Fibroblast of skin of right quadriceps (primary cell): ENCODE measurements around the gene TMEM270.
"Not testable (repeated sequence)": the region's sequence is repeated elsewhere in the genome, so short reads cannot be mapped to it uniquely, and the experiment has no call there.

Experiments used
- DNase-seq: peaks from one replicate; pipeline ENCODE4 v3.0.0-alpha.2; 2013

The TMEM270 gene

GRCh38 chr7:73832806-73833205 lies 28.2 kb upstream of the TMEM270 start:
- DNase-seq = no peak

- DNase-seq = no peak
Measured at GRCh38 chr7:73833251-73833919, 27.6 kb upstream of the TMEM270 start.

GRCh38 chr7:73834626-73835191 lies 26.2 kb upstream of the TMEM270 start:
- no peak for DNase-seq

DNA sequence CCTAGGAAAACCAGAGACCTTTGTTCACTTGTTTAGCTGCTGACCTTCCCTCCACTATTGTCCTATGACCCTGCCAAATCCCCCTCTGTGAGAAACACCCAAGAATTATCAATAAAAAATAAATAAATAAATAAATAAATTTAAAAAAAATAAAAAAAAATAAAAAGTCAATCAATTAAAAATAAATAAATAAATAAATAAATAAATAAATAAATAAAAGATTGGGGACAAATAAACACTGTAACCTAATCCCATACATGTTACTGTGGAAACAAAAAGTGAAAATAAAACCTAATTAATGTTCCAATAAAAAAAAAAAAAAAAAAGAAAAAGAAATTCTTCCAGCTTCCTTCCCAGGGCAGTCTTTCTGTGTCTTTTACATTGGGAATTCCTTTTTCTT lies 23.8 kb upstream of the TMEM270 start:
- not testable (repeated sequence) for DNase-seq

GRCh38 chr7:73838642-73839041 lies 22.3 kb upstream of the TMEM270 start:
- no peak for DNase-seq

- no peak for DNase-seq
Measured at GRCh38 chr7:73839290-73839689, 21.7 kb upstream of the TMEM270 start.

GRCh38 chr7:73839743-73840714 lies 20.9 kb upstream of the TMEM270 start:
- DNase-seq = no peak

DNA sequence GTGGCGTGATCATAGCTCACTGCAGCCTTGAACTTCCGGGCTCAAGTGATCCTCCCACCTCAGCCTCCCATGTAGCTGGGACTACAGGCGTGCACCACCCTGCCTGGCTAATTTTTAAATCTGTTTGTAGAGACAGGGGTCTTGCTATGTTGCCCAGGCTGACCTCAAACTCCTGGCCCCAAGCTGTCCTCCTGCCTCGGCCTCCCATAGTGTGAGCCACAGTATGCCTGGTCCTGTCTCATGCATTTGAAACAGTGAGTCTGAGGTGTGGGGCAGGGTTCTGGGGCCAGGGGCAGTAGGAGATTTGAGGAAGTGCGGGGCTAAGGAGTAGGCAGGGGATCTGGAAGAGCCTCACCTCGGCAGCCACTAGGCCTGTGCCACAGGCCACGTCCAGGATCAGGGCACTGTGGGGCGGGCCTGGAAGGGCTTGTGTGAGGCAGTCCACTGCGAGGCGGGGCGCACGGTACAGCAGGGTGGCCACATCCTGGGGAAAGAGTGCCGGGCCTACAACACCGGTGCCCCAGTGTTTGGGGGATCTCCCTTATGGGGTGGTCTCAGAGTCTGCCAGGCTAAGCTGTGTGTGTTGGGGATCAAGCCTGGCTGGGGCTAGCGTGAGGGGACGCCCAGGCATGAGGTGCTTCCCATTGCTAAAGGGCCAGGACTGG lies 20.1 kb upstream of the TMEM270 start:
- no peak for DNase-seq

- no peak for DNase-seq
Measured at GRCh38 chr7:73841689-73842066, 19.3 kb upstream of the TMEM270 start.

- peak; percentile 93 for DNase-seq
Measured at GRCh38 chr7:73842067-73842976, 18.6 kb upstream of the TMEM270 start, which contains the start of gene METTL27. TSS of gene METTL27 (minus strand) at chr7:73842516. CDS start at chr7:73842140, 376 bp downstream.

GRCh38 chr7:73844131-73844547 lies 16.8 kb upstream of the TMEM270 start:
- no peak for DNase-seq

DNA sequence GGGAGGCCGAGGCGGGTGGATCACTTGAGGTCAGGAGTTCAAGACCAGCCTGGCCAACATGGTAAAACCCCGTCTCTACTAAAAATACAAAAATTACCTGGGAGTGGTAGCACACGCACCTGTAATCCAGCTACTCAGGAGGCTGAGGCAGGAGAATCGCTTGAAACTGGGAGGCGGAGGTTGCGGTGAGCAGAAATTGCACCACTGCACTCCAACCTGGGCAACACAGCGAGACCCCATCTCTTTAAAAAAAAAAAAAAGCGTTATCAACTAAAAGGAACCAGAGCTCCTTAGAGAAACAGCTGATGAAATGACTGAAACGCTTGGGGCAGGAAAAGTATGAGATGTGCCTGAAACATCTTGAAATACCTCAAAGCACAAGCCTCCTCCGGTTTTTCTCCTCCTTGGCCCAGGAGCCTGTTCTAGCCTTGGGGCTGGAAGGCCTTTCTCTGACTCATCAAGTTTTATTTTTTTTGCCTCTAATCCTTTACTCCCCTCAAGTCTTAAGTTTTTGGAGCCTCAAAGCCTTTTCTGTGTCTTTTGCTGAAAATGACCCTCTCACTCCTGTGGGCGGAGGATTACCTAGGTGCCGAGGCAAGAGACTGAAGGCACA lies 16.0 kb upstream of the TMEM270 start:
- DNase-seq = peak; percentile 68

DNA sequence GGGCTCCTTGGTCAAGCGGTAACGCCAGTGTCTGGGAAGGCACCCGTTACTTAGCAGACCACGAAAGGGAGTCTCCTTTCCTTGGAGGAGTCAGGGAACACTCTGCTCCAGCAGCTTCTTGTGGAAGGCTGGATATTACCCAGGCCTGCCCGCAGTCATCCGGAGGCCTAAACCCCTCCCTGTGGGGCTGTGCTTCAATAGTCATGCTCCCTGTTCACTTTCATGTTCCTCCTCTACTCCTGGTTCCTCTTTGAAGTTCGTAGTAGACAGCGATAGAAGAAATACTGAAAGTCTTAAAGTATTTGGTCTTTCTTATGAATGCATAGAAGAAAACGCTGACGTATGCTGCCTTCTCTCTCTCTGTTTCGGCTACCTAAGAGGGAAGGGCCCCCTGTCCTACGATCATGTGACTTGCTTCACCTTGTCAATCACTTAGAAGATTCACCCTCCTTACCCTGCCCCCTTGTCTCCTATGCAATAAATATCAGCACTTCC lies 15.2 kb upstream of the TMEM270 start:
- DNase-seq = not testable (repeated sequence)

DNA sequence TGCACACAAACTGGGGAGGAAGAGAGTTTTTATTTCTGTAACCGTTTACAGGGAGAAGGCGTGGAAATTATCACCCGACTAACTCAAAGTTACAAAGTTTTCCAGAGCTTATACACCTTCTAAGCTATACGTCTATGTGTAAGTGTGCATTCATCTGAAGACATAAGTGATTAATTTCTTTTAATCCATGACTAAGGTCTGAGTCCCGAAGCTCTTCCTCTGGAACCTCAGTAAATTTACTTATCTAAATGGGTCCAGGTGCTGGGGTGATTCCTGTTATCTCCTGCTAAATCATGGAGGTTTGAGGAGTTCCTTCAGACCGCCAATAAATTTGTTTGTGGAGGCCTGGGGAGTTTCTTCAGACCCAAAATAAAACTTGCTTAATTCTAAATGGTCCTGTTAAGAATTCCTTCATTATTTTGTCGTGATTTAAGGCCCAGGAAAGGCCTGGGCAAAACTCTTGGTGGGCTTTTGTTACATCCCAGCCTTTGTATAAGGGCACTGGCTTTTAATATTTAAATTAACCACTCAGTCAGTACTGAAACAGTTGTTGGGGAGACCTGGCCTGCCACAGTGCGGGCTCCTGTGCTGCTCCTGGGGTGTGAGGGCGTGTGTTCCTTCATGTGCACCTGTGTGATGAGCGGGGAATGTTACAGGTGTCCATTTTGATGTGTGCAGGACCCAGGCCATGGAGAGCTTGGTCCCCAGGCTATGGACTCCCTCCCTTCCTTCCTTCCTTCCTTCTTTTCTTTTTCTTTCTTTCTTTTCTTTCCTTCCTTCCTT lies 12.8 kb upstream of the TMEM270 start:
- no peak for DNase-seq

- DNase-seq = peak; percentile 98
Measured at GRCh38 chr7:73850781-73851207, 10.2 kb upstream of the TMEM270 start.

GRCh38 chr7:73851410-73852338 lies 9.3 kb upstream of the TMEM270 start:
- peak; percentile 99 for DNase-seq

- no peak for DNase-seq
Measured at GRCh38 chr7:73852500-73852899, 8.5 kb upstream of the TMEM270 start.

GRCh38 chr7:73856941-73857340 lies 4.0 kb upstream of the TMEM270 start:
- DNase-seq = no peak

DNA sequence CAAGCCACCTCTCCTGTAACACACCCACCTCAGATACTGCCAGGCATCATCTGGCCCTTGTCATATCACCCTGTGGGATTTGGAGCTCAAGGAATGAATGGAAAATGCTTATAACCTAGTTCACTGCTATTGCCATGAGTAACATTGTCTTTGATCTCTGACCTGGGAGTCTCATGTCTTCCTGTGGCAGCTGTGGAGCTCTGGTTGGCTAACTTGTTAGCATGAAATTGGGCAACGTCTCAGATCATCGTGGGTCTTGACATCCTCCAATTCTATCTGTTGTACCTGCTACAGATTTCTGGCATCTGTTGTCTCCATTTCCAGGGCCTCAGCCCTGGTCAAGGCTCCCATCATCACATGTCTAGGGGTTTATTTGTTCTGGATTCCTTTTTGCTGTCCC lies 2.2 kb upstream of the TMEM270 start:
- DNase-seq = no peak
